Epithelial cell of proximal tubule (primary cell): ENCODE data around the gene ZSCAN31. TPM values are rescaled to one million over a fixed set of nuclear protein-coding genes. Genes with fewer than 3 reads are reported as not detected.

Source experiments
- DNase-seq: peaks from one replicate; pipeline ENCODE4 v3.0.0-alpha.2; 2011; ENCODE audit warnings: low read depth
- H3K4me3 ChIP-seq: 2 replicates; pipeline ENCODE4 v1.5.1; 2011; ENCODE audit warnings: low read depth, mild to moderate bottlenecking, low read length
- CTCF ChIP-seq: conservative IDR thresholded peaks from 2 replicates; pipeline ENCODE4 v1.5.1; 2012; ENCODE audit warnings: low read depth, mild to moderate bottlenecking, low read length
- total RNA-seq: library from RNA; depleted of rRNA; stranded (reverse); fragments of >200 nt; gene quantifications from 2 replicates; pipeline ENCODE4 v1.2.3, GENCODE V29; 2015

ZSCAN31 gene
- total RNA-seq, 1 donor from 2014 or later = 0.52 TPM

GRCh38 chr6:28343898-28344677 lies 8.1 kb upstream of the ZSCAN31 start:
- TF ChIP-seq CTCF = no peak
- no peak overlapping the region for H3K4me3 ChIP-seq
- DNase-seq = no peak

DNA sequence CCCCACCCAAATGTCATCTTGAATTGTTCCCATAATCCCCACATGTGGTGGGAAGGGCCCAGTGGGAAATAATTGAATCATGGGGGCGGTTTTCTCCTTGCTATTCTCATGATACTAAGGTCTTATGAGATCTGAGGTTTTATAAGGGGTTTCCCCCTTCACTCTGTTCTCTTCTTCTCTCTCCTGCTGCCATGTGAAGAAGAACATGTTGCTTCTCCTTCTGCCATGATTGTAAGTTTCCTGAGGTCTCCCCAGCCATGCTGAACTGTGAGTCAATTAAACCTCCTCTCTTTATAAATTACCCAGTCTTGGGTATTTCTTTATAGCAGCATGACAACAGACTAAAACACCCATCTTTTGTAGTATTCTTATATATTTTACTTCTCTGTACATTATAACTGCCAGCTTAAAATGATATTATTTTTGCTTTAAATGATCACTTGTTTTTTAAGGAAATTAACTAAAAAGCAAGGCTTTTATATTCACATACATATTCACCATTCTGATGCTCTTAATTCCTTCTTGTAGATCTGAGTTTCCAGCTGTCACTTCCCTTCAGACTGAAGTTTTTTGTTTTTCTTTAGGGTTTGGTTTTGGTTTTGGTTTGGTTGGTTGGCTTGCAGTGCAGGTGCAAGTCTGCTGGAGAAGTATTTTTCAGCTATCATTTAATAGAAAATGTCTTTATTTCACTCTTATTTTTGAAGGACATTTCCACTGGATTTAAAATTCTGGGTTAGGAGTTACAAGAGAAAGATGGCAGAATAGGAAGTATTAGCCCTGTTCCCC lies 4.6 kb upstream of the ZSCAN31 start:
- TF ChIP-seq CTCF = no peak
- no peak overlapping the region for H3K4me3 ChIP-seq

DNA sequence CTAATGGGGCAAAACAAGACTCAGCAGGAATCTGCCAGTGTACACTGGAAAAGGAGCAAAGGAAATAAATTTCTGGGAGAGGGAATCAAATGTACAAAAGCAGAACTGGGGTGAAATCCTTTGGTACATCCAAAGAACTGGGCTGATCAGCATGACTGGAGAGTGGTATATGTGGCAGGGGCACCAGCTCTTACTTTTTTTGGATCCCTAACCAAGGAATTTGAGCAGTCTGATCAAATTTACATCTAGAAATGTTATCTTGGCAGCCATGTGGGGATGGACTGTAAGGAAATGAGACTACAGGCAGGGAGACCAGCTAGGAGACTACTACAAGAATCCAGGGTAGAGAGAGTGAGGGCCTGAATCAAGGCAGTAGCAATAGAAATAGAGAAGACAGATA lies 1.2 kb upstream of the ZSCAN31 start:
- TF ChIP-seq CTCF = no peak
- no peak for DNase-seq
- H3K4me3 ChIP-seq = peak overlapping the region; percentile 67

More for the DNA sequence above, 4.6 kb upstream of the ZSCAN31 start:
- no peak for DNase-seq

DNA sequence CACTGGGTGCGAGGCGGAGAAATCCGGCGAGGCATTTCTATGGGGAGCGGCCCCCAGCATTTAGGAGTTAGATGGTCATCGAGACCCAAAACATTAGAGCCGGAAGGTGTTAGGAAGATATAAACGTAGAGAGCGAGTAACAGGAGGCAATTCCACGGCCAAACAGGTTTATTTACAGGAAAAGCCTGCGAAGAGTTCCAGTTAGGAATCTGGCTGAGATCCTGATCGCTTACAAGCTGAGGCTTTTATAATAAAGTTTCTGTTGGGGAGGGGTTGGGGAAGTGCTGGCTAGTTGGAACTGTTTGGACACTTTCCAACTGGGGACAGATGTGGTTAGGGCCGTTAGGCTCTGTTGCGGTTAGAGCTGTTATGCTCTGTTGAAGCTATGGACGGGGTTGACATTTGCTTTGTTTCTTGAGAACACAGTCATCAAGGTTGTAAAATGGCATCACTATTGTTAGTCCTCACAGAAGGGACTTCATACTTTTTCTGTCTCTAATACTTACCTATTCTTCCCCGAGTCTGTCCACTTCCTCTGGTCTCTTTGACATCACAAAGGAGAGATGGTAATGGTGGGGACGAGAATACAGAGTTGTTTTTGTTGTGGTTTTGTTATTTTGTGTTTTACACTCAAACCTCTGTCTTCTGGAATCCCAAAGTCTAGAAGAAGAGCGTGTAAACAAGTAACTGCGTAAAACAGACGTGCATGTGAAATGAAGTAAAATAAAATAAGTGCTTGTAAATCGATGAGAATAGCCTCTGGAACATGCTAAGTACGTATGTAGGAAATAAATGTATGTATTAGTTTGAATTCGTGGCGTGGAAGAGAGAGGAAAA lies 554 bp upstream of the ZSCAN31 start:
- peak overlapping the region; percentile 67 for H3K4me3 ChIP-seq
- no peak for DNase-seq
- no peak for TF ChIP-seq CTCF

DNA sequence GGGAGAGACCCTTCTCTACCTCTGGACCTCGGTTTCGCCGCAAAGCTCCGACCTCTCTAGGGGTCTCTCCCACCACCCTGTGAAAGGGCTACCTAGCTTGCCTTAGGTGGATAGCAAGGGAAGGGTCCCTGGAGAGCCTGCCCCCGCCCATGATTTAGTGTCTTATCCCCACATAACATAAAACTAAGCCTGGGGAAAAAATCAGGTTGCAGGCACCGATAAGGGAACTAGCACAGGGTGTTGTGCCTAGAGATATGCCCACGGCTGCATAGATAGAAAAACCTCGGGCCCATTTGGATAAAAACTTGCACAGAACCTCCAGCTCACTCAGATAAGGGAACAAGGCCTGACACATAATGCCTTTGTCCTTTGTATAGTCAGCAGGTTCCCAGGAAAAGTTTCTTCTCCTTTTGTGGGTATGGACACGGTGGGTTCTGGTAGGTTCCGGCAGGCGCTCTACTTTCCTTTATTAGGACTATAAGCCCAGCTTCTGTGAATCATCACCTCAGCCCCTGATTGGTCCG lies 846 bp downstream of the ZSCAN31 start:
- TF ChIP-seq CTCF = no peak
- H3K4me3 ChIP-seq = peak overlapping the region; percentile 67
- no peak for DNase-seq

DNA sequence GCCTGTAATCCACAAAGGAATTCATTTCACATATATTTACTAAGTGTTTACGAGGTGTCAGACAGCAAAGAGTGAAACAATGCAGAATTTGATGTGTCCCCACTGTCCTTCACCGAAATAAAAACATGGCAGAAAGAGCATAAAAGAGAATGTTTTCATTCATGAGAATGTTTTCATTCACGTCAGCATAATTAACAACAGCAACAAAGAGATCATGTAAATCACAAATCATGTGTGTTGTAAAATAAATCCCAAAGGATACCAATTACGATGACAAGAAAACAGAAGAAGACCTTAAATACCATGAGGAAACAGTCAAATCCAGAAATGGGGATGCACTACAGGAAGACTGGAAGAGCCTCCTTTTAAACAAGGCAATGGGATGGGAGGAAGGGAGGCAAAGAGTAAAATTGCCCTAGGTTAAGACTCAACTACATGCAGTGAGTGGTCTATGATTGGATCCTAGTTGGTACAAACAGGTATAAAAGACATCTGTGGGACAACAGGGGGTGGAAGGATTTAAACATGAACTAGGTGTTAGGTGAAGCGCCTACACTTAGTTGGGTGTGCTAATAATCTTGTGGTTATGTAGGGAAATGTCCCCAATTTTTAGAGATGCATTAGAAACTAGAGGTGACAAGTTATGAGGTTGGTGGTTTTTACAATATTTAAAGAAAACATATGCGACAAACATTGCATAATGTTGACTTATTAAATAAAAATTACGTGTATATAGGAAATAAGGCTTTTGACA lies 1.5 kb downstream of the ZSCAN31 start:
- peak overlapping the region; percentile 67 for H3K4me3 ChIP-seq
- no peak for DNase-seq
- no peak for TF ChIP-seq CTCF
